HG03103 (cell line): ENCODE data around the gene CA7.

Source experiments
- ATAC-seq: cut with Tn5 transposase; IDR thresholded peaks from one replicate; pipeline ENCODE4 v1.9.1; 2021; ENCODE audit warnings: low read depth; ENCODE audit not compliant: unreplicated experiment

The CA7 gene

DNA sequence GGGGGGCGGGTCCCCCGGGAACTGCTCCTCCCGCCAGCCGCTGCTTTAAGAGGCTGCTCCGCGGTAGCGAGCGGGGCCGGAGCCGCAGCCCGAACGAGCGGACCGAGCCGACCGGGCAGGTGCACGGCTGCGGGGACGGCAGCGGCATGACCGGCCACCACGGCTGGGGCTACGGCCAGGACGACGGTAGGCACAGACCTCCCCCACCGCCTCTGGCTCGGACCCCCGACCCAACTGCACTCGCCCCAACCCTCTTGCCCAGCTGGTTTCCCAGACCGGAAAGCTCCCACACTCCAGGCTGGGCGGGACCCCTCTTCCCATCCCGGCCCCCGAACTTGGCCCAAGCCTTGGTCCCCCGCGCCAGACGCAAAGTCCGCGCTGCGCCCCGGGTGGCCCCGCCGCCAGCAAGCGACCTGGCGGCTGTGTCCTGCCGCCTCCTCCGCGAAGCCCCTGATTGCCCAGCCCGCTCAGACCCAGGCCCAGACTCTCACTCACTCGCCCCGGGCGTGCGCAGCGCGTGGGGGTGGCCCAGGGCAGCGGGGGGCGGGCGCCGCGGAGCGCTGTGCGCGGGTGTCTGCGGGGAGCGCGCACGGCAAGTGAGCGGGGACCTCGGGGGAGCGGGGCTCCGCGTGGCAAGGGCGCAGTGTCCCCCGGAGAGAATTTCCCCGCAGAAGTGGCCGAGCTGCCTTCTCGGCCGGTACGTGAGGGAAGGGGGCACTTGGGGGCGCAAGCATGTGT lies at the start of gene CA7:
Gene CA7, plus strand, starts transcription at position 73 of the 738 bp plus-strand sequence. Its CDS starts 74 bp downstream, at position 147.
- no peak for ATAC-seq

GRCh38 chr16:66798161-66798560 lies 46.1 kb upstream of the CA7 start:
- ATAC-seq: no peak

- ATAC-seq: no peak
Measured at GRCh38 chr16:66800856-66801255, 43.4 kb upstream of the CA7 start.

GRCh38 chr16:66801320-66802105 lies 42.7 kb upstream of the CA7 start, which contains the start of gene TERB1:
Gene TERB1, minus strand, starts transcription at chr16:66801584. Its CDS starts 4,786 bp downstream, at chr16:66796798.
- no peak for ATAC-seq

GRCh38 chr16:66802159-66802558 lies 42.1 kb upstream of the CA7 start:
- ATAC-seq: no peak

DNA sequence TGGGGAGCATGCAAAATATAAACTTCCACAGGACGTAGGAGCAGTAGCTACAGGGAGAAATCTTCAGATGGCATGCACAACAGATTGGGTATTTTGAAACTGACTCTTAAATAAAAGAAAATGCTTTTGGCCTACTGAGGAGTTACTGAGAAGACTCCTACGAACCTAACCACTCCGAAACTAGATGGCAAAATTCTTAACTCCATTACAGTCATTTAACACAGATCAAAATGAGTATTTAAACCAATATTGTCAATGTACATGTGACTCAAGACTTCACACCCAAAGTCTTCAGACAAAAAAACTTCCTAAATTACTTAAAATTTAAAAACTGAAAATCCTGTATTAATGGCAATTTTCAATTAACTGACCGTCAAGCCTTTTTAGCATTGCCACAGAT lies 34.4 kb upstream of the CA7 start:
- ATAC-seq: no peak

GRCh38 chr16:66810391-66810790 lies 33.8 kb upstream of the CA7 start:
- ATAC-seq: no peak

GRCh38 chr16:66811043-66811442 lies 33.2 kb upstream of the CA7 start:
- ATAC-seq: no peak

DNA sequence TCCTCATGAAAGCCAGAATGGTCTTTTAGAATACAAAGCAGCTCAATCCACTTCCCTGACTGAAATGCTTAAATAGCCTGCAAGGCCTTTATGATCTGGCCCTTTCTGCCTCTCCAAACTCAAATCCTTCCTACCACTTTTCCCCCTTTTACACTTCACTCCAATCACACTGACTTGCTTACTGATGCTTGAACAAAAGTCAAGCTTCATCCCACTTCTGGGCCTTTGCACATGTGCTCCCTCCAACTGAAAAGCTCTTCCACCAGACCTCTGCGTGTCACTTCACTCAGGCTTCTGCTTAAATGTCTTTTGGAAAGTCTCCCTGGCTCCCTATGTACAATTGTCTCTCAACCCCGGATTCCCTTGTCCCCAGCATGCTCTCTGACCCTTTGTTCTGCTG lies 29.5 kb upstream of the CA7 start:
- ATAC-seq: no peak

GRCh38 chr16:66824006-66824405 lies 20.2 kb upstream of the CA7 start:
- no peak for ATAC-seq

DNA sequence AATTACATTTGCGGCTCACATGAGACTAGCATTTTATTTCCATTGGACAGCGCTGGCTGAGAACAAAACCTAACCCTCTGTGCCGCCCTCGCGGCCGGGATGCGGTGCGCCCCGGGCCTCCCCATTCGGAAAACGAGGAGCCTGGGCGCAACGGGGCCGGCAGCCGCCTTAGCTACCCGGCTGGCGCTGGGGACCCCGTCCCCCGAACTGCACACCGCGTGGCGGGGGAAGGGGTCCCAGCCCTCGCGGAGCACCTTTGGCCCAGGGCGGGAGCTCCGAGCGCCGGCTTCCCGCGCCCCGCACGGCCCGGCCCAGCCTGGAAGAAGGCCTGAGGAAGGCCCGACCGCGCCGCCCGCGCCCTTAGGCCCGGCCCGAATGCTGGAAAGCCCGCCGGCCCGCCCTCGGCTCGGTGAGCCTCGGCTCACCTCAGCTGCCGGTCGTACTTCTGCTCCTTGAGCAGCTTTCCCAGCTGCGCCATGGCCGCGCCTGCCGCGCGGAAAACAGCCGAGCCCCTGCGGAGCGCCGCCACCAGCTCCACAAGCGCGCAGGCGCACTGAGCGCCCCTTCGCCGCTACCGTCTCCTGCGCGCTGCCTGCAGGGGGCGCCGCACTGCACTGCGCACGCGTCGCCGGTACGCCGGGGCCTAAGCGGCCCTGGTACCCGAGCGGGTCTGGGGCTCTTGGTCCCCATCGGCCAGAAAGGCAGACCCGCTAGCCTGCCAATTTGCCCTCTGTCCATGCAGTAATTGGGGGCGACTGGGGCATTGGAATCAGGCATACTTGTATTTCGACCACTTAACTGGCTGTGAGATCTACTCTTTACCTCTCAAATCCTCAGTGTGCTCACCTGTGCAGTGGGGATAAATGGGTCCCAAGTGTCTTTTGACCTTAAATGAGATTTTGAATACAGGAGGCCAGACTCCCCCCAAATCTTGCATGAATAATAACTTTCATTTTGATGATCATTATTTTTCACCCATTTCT lies 13.5 kb upstream of the CA7 start, which contains the start of gene NAE1:
Gene NAE1, minus strand, starts transcription at position 555 of the 983 bp plus-strand sequence. Its CDS starts 77 bp downstream, at position 478.
- ATAC-seq: peak; percentile 92

- no peak for ATAC-seq
Measured at GRCh38 chr16:66832190-66832589, 12.0 kb upstream of the CA7 start.

DNA sequence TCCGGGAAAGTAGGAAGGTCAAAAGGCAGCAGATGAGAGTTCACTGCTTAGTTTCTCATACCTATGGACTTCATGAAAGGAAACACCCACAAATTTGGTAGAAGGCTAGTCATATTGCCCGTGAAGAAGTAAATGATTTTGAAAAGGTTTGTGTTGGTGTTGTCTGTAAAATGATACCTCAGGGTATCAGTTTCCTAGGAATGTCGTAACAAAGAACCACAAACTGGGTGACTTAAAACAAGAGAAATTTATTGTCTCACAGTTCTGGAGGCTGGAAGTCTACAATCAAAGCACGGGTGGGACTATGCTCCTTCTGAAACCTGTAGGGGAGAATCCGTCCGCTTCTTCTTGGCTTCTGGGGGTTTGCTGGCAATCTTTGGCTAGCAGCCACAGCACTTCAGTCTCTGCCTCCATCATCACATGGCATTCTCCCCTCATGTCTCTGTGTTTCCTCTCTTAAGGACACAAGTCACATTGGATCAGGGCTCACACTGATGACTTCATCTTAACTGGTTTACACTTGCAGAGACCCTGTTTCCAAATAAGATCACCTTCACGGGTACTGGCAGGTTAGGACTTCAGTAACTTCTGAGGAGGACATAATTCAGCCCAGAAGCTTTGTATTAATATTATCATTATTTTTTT lies 11.4 kb upstream of the CA7 start:
- no peak for ATAC-seq

DNA sequence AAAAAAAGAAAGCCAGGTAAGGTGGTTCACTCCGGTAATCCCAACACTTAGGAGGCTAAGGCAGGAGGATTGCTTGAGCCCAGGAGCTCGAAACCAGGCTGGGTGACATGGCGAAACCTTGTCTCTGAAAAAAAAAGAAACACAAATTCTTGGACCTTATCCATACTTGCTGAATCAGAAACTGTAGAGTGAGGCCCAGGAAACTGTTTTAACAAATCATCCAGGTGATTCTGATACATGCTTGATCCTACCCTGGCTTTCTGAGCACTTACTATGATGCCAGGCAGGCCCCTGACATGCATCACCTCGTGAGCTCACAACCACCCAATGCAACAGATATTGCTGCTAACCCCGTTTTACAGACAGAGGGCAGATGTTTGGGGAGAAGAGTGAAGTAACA lies 9.5 kb upstream of the CA7 start:
- ATAC-seq: no peak

- ATAC-seq: no peak
Measured at GRCh38 chr16:66840883-66841282, 3.3 kb upstream of the CA7 start.

DNA sequence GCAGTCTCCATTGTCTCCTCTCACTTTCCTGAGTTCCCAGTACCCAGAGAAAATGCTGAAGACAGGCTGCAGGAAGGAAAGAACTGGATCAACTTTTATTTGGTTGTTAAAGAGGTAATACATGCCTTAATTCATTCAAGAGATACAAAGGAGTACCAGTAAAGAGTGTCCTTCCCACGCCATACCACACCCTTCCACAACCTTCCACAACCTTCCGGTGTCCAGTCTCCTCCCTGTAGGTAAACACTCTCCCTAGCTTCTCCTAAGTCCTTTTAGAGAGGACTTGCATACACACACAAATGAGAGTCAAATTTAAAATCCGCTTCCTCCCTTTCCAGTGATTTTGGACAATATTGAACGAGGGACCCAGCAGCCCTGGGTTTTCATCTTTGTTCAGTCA lies 2.8 kb upstream of the CA7 start:
- no peak for ATAC-seq

DNA sequence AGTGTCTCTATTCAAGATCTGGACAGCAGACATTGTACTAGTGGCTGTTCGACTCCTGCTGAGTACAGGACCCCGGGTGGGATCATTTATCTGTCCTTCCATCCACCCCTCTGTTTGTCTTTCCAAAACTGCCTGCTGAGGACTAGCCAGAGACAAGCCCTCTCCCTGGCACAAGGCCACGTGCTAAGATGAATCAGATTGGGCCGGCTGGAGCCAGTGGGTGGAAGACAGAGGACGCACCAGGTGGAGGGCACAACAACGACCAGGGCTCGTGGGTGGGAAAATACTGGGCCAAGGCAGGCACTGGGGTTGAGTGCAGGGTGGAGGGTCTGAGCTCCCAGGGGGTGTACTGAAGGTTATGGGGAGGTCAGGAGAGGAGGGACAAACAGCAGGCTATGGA lies 1.4 kb upstream of the CA7 start:
- no peak for ATAC-seq

DNA sequence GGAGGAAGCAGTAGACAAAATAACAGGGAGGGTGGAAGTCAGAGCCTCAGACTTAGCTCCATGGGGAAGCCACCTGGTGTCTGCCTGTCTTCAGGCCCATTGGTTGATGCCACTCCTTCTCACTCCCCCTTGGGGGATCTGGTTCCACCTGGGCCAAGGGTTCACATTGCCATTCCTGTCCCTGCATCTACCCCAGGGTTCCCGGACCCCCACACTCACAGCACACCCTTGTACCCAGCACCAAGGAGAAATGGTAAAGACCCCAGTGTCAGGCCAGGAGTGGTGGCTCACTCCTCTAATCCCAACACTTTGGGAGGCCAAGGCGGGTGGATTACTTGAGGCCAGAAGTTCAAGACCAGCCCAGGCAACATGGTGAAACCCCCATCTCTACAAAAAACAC lies 1.0 kb upstream of the CA7 start:
- no peak for ATAC-seq

DNA sequence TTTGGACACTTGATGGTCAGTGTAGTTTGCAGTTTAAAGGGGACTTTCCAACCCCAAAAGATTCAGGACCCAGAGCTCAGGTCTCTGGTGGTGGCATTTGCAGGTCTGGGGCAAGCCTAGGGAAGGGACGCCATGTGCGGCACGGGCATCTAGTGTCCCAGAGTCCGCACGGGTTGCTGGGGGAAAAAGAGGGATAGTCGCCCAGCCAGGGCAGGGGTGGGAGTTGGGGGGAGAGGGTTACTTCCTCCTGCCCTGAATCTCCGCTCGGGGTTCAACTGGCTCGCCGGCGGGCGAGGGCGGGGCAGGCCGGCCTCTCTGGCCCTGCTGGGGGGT lies 239 bp upstream of the CA7 start:
- no peak for ATAC-seq

GRCh38 chr16:66845080-66845410 lies 831 bp downstream of the CA7 start:
- no peak for ATAC-seq
